WTC11 (cell line): Measurements from ENCODE around the gene DCTN2.

Experiments used
- ETV6 ChIP-seq: sonication (generic); formaldehyde crosslinking; IDR thresholded peaks from 2 replicates; pipeline ENCODE4 v1.8.1; 2022; ENCODE audit warnings: mild to moderate bottlenecking, missing genetic modification reagents
- GABPB1 ChIP-seq: sonication (generic); formaldehyde crosslinking; IDR thresholded peaks from 2 replicates; pipeline ENCODE4 v1.8.1; 2023; ENCODE audit warnings: mild to moderate bottlenecking, missing genetic modification reagents
- IRF2 ChIP-seq: sonication (generic); formaldehyde crosslinking; IDR thresholded peaks from 2 replicates; pipeline ENCODE4 v1.8.0; 2022; ENCODE audit warnings: low read depth, missing genetic modification reagents, borderline replicate concordance
- JUN ChIP-seq: sonication (generic); formaldehyde crosslinking; IDR thresholded peaks from 2 replicates; pipeline ENCODE4 v1.8.0; 2023; ENCODE audit warnings: mild to moderate bottlenecking, missing genetic modification reagents
- MYBL2 ChIP-seq: sonication (generic); formaldehyde crosslinking; IDR thresholded peaks from 2 replicates; pipeline ENCODE4 v1.8.1; 2023; ENCODE audit warnings: mild to moderate bottlenecking, moderate library complexity, missing genetic modification reagents
- TF ChIP-seq, protein P1 (sequence below): fragments of 200-600 bp; IDR thresholded peaks from 2 replicates; pipeline ENCODE4 v1.8.0; 2022; ENCODE audit warnings: antibody characterized with exemption
- TF ChIP-seq, protein P2 (sequence below): sonication (generic); formaldehyde crosslinking; IDR thresholded peaks from 2 replicates; pipeline ENCODE4 v1.8.1; 2023; ENCODE audit warnings: mild to moderate bottlenecking, moderate library complexity, missing genetic modification reagents
- TF ChIP-seq, protein P3 (sequence below): sonication (generic); formaldehyde crosslinking; IDR thresholded peaks from 2 replicates; pipeline ENCODE4 v1.8.1; 2023; ENCODE audit warnings: mild to moderate bottlenecking, missing genetic modification reagents, moderate library complexity
- TF ChIP-seq, protein P4 (sequence below): fragments of 250-450 bp; sonication (Bioruptor Pico); conservative IDR thresholded peaks from 2 replicates; pipeline ENCODE4 v1.9.0; 2021; ENCODE audit warnings: mild to moderate bottlenecking
- TF ChIP-seq, protein P5 (sequence below): sonication (generic); formaldehyde crosslinking; IDR thresholded peaks from 2 replicates; pipeline ENCODE4 v1.8.1; 2022; ENCODE audit warnings: low read depth, missing genetic modification reagents, borderline replicate concordance

DNA sequence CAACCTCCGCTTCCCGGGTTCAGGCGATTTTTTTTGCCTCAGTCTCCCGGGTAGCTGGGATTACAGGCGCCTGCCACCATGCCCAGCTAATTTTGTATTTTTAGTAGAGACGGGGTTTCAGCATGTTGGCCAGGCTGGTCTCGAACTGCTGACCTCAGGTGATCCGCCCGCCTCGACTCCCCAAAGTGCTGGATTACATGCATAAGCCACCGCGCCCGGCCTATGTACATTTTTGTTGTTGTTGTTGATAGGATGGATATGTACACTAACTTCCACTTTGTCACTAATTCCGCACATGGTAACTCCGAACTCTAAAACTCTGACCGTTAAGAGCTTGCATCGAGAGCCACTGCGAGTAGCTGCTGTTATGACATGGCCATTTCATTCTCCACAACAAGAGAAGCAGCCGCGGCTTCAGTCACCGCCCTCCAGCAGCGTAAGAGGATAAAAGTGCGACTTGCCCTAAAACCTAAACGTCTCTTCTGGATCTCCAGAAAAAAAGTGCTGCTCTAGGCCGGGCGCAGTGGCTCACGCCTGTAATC is 59.9 kb downstream of the DCTN2 start:
- no peak for TF ChIP-seq MYBL2 (CRISPR knock-in tag)
- TF ChIP-seq, protein P1, sequence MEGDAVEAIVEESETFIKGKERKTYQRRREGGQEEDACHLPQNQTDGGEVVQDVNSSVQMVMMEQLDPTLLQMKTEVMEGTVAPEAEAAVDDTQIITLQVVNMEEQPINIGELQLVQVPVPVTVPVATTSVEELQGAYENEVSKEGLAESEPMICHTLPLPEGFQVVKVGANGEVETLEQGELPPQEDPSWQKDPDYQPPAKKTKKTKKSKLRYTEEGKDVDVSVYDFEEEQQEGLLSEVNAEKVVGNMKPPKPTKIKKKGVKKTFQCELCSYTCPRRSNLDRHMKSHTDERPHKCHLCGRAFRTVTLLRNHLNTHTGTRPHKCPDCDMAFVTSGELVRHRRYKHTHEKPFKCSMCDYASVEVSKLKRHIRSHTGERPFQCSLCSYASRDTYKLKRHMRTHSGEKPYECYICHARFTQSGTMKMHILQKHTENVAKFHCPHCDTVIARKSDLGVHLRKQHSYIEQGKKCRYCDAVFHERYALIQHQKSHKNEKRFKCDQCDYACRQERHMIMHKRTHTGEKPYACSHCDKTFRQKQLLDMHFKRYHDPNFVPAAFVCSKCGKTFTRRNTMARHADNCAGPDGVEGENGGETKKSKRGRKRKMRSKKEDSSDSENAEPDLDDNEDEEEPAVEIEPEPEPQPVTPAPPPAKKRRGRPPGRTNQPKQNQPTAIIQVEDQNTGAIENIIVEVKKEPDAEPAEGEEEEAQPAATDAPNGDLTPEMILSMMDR, result no peak
- TF ChIP-seq JUN (CRISPR knock-in tag), result no peak
- no peak for TF ChIP-seq ETV6 (CRISPR knock-in tag)
- no peak for TF ChIP-seq GABPB1
- TF ChIP-seq, protein P2, sequence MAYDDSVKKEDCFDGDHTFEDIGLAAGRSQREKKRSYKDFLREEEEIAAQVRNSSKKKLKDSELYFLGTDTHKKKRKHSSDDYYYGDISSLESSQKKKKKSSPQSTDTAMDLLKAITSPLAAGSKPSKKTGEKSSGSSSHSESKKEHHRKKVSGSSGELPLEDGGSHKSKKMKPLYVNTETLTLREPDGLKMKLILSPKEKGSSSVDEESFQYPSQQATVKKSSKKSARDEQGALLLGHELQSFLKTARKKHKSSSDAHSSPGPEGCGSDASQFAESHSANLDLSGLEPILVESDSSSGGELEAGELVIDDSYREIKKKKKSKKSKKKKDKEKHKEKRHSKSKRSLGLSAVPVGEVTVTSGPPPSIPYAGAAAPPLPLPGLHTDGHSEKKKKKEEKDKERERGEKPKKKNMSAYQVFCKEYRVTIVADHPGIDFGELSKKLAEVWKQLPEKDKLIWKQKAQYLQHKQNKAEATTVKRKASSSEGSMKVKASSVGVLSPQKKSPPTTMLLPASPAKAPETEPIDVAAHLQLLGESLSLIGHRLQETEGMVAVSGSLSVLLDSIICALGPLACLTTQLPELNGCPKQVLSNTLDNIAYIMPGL (CRISPR knock-in tag), result no peak
- TF ChIP-seq, protein P3, sequence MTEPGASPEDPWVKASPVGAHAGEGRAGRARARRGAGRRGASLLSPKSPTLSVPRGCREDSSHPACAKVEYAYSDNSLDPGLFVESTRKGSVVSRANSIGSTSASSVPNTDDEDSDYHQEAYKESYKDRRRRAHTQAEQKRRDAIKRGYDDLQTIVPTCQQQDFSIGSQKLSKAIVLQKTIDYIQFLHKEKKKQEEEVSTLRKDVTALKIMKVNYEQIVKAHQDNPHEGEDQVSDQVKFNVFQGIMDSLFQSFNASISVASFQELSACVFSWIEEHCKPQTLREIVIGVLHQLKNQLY (CRISPR knock-in tag), result no peak
- no peak for TF ChIP-seq IRF2 (CRISPR knock-in tag)
- TF ChIP-seq, protein P4, sequence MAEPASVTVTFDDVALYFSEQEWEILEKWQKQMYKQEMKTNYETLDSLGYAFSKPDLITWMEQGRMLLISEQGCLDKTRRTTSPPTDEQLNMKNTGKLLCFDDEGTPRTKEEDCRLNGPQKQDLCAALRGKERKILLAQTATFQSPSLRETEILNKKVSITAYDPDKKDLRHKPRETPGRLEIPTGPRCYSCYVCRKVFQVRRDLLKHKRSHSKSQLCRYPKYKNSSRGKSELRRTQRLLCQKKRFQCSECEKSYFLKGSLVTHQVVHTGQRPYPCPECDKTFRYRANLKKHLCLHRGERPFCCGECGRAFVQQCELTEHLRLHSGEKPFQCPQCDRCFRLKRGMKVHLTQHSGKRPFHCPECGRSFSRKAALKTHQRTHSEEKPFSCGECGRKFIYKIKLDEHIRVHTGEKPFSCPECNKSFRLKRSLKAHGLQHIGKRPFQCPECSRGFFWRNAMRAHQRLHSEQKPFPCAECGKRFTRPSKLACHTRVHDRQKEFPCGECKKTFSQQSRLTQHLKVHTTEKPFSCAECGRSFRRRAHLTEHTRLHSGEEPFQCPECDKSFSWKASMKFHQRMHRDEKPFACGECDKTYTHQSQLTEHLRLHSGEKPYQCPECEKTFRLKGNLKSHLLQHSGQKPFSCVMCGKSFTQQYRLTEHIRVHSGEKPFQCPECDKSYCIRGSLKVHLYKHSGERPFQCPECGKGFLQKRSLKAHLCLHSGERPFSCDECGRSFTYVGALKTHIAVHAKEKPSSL (CRISPR knock-in tag), result no peak
- TF ChIP-seq, protein P5, sequence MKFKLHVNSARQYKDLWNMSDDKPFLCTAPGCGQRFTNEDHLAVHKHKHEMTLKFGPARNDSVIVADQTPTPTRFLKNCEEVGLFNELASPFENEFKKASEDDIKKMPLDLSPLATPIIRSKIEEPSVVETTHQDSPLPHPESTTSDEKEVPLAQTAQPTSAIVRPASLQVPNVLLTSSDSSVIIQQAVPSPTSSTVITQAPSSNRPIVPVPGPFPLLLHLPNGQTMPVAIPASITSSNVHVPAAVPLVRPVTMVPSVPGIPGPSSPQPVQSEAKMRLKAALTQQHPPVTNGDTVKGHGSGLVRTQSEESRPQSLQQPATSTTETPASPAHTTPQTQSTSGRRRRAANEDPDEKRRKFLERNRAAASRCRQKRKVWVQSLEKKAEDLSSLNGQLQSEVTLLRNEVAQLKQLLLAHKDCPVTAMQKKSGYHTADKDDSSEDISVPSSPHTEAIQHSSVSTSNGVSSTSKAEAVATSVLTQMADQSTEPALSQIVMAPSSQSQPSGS (CRISPR knock-in tag), result no peak
